Measurements from ENCODE around the gene PYGB. TPM values are rescaled to one million over a fixed set of nuclear protein-coding genes. Genes with fewer than 3 reads are reported as not detected.

Gene PYGB
- total and polyA plus RNA-seq, 5 donors = 136 to 219 (median 179) TPM

DNA sequence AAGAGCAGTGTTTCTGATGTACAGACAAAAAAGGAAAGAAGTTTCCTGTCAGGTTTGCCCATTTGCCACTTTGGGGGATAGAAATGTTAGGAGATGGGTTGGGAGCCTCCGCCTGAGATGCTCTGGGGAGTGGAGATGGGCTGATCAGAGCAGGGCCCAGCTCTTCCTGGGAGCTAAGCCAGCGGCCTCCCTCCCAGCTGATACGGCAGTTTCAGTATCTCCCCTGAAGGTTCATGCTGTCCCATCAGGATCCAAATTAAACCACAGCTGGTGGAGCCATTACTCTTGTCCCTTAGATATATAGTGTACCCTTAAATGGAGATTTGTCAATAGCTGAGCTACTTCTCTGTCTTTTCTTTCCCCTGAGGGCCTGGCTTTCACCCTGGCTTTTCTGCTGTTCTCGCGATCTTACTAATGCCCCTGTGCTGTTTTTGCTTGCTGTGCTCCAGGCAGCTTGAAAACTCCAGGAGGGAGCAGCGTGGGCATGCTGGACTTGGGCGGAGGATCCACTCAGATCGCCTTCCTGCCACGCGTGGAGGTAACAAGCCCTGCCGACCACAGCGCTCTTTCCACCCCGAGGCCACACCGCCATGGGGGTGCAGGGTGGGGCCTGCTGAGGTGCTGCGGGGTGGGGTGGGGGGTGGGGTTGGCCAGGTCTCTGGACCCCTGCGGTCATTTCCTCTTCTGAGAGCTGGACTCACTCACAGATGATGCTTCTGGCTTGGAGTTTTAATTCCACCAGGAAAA lies 31.5 kb upstream of the PYGB start:
- 74% methylated on average over 16 of the region's 16 CpGs for WGBS
- ATAC-seq = peak; percentile 61 to 69
- H3K4me3 ChIP-seq (ENCODE audit: low read length) = no peak overlapping the region
- no peaks in the 10 kb centered on the region for H3K27me3 ChIP-seq (ENCODE audit: control insufficient read depth, insufficient read depth)
- no peaks in the 10 kb centered on the region for H3K9me3 ChIP-seq (ENCODE audit: control insufficient read depth, low read length)
- peak in 2 of 3 donors; percentile 79 to 80 for DNase-seq
- intact Hi-C loops (cut with DNase I) = no loop called here
- H3K4me1 ChIP-seq (ENCODE audit: control insufficient read depth, insufficient read depth, low read length) = peaks cover 13% of the 10 kb centered on the region
- peak overlapping the region; percentile 89 for H3K27ac ChIP-seq (ENCODE audit: low read length)

DNA sequence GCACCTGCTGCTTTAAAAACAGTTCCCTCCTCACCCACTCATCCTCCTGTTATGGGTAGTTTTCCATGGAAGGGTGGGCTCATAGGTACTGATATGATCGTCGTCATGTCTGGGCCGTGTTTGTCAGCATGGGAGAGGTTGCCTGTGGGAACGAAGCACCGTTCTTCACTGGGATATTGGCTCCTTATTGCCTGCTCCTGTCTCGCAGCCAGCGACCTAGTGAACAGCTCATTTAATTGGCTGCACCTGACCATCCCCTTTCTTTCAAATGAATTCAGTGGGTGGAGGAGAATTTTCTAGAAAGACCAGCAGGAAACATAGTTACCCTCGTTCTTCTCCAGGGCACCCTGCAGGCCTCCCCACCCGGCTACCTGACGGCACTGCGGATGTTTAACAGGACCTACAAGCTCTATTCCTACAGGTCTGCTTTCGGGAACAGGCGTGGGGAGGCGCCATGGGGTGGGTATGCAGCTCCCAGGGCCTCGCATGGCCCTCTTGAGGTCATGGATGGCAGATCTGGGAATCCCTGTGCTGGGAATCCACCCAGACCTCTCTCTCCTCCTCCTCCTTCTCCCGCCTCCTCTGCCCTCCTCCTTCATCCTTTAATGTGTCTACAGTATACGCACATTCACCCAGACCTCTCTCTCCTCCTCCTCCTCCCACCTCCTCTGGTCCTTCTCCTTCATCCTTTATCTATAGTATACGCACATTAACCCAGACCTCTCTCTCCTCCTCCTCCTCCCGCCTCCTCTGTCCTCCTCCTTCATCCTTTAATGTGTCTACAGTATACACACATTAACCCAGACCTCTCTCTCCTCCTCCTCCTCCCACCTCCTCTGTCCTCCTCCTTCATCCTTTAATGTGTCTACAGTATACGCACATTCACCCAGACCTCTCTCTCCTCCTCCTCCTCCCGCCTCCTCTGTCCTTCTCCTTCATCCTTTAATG lies 30.4 kb upstream of the PYGB start:
- intact Hi-C loops (cut with DNase I) = no loop called here

GRCh38 chr20:25218109-25218486 lies 29.8 kb upstream of the PYGB start:
- ATAC-seq = no peak
- Histone ChIP-seq H3K4me1 (ENCODE audit: control insufficient read depth, insufficient read depth, low read length) (peaks cover 22% of the 10 kb centered on the region), H3K27me3 (ENCODE audit: control insufficient read depth, insufficient read depth) (no peaks in the 10 kb centered on the region), H3K27ac (ENCODE audit: low read length) (no peak overlapping the region), H3K4me3 (ENCODE audit: low read length) (no peak overlapping the region), H3K9me3 (ENCODE audit: control insufficient read depth, low read length) (no peaks in the 10 kb centered on the region)
- intact Hi-C loops (cut with DNase I) = no loop called here
- no peak for DNase-seq
- WGBS = 83% methylated on average over 8 of the region's 8 CpGs

More for the DNA sequence above, 30.4 kb upstream of the PYGB start:
- ATAC-seq (no peak), DNase-seq (peak in 1 of 3 donors; percentile 24)
- Histone ChIP-seq H3K27me3 (ENCODE audit: control insufficient read depth, insufficient read depth) (no peaks in the 10 kb centered on the region), H3K4me1 (ENCODE audit: control insufficient read depth, insufficient read depth, low read length) (peaks cover 21% of the 10 kb centered on the region), H3K27ac (ENCODE audit: low read length) (peak overlapping the region; percentile 0), H3K9me3 (ENCODE audit: control insufficient read depth, low read length) (no peaks in the 10 kb centered on the region), H3K4me3 (ENCODE audit: low read length) (no peak overlapping the region)
- 91% methylated on average over 21 of the region's 21 CpGs for WGBS

- Histone ChIP-seq H3K27me3 (ENCODE audit: control insufficient read depth, insufficient read depth) (no peaks in the 10 kb centered on the region), H3K9me3 (ENCODE audit: control insufficient read depth, low read length) (no peaks in the 10 kb centered on the region), H3K27ac (ENCODE audit: low read length) (no peak overlapping the region), H3K4me3 (ENCODE audit: low read length) (no peak overlapping the region), H3K4me1 (ENCODE audit: control insufficient read depth, insufficient read depth, low read length) (peaks cover 22% of the 10 kb centered on the region)
- WGBS = 79% methylated on average over 12 of the region's 12 CpGs
- intact Hi-C loops (cut with DNase I) = no loop called here
- no peak for ATAC-seq
- peak in 2 of 3 donors; percentile 53 to 71 for DNase-seq
Measured at GRCh38 chr20:25218492-25218891, 29.4 kb upstream of the PYGB start.

GRCh38 chr20:25219365-25219764 lies 28.5 kb upstream of the PYGB start:
- DNase-seq = peak in 1 of 3 donors; percentile 26
- no peaks in the 10 kb centered on the region for H3K9me3 ChIP-seq (ENCODE audit: control insufficient read depth, low read length)
- intact Hi-C loops (cut with DNase I) = no loop called here
- peak overlapping the region; percentile 17 for H3K27ac ChIP-seq (ENCODE audit: low read length)
- peaks cover 22% of the 10 kb centered on the region for H3K4me1 ChIP-seq (ENCODE audit: control insufficient read depth, insufficient read depth, low read length)
- ATAC-seq = no peak
- WGBS = 95% methylated on average over 7 of the region's 7 CpGs
- no peaks in the 10 kb centered on the region for H3K27me3 ChIP-seq (ENCODE audit: control insufficient read depth, insufficient read depth)
- no peak overlapping the region for H3K4me3 ChIP-seq (ENCODE audit: low read length)

DNA sequence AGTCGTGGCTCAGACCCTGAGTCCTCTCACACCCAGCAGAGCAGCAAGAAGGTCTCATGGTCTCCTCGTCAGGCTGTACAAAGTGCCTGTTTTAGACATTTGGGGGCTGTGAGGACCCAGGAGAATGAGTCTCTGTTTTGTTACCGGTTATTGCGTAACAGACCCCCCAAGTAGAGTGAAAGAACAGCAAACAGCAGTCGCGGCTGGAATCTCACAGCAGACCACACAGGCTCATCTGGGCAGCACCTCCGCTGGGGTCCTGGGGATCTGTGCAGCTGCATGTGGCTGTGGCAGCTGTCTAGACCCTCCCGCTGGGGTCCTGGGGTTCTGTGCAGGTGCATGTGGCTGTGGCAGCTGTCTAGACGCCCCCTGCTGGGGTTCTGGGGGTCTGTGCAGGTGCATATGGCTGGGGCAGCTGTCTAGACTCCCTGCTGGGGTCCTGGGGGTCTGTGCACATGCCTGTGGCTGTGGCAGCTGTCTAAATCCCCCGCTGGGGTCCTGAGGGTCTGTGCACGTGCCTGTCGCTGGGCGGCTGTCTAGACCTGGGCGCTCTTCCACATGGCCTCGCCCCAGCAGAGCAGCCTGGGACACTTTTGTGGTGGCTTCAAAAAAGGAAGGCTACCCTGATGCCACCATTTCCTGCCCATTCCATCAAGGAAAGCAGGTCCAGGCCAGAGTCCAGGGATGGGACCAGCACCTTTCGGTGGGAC lies 27.7 kb upstream of the PYGB start:
- H3K27ac ChIP-seq (ENCODE audit: low read length) = peak overlapping the region; percentile 74
- no peak overlapping the region for H3K4me3 ChIP-seq (ENCODE audit: low read length)
- no peaks in the 10 kb centered on the region for H3K27me3 ChIP-seq (ENCODE audit: control insufficient read depth, insufficient read depth)
- DNase-seq = peak in 2 of 3 donors; percentile 46 to 63
- intact Hi-C loops (cut with DNase I) = loop anchor here in 1 of 4 donors (10.0 kb wide), 1 partner anchor 75 kb away; no protein-coding TSS in a partner anchor
- ATAC-seq = peak in 1 of 2 donors; percentile 1
- no peaks in the 10 kb centered on the region for H3K9me3 ChIP-seq (ENCODE audit: control insufficient read depth, low read length)
- WGBS = 84% methylated on average over 16 of the region's 16 CpGs
- peaks cover 22% of the 10 kb centered on the region for H3K4me1 ChIP-seq (ENCODE audit: control insufficient read depth, insufficient read depth, low read length)

DNA sequence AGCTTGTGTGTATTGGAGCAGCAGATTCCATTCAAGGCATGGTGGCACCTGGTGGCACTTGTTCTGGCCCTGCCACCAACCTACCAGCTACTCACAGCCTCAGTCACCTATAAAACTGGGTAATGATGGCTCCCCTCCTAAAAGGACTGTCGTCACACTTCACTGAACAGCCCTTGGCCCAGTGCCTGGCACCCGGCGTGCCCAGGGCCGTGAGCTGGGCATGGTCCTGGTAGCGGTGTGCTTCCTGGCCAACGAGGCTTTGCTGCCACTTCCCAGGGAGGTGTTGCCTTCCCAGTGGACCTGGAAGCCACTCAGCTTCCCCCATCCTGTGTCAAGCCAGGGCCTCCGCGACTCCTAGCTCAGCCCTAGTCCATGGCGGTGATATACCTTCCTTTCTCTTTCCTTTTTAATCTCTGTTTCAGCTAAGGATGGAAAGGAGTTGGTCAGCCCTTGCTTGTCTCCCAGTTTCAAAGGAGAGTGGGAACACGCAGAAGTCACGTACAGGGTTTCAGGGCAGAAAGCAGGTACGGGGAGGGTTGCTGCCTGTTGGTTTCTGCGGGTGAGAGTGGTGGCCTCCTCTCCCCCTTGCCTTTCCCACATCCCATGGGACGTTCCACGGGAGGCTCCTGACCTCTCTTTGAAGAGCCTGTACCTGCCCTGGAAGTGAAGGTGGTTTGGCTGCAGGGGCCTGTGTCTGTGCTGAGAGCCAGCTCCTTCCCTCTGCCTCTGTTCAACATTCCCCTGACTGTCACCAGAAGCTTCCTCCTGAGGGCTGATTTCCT lies 26.9 kb upstream of the PYGB start:
- Histone ChIP-seq H3K4me3 (ENCODE audit: low read length) (no peak overlapping the region), H3K4me1 (ENCODE audit: control insufficient read depth, insufficient read depth, low read length) (peaks cover 22% of the 10 kb centered on the region), H3K27ac (ENCODE audit: low read length) (peak overlapping the region; percentile 74), H3K9me3 (ENCODE audit: control insufficient read depth, low read length) (no peaks in the 10 kb centered on the region), H3K27me3 (ENCODE audit: control insufficient read depth, insufficient read depth) (no peaks in the 10 kb centered on the region)
- peak; percentile 50 to 82 (median 80) for DNase-seq
- peak; percentile 52 to 61 for ATAC-seq
- 73% methylated on average over 15 of the region's 15 CpGs for WGBS
- intact Hi-C loops (cut with DNase I) = loop anchor here in 1 of 4 donors (10.0 kb wide), 1 partner anchor 74 kb away; no protein-coding TSS in a partner anchor

DNA sequence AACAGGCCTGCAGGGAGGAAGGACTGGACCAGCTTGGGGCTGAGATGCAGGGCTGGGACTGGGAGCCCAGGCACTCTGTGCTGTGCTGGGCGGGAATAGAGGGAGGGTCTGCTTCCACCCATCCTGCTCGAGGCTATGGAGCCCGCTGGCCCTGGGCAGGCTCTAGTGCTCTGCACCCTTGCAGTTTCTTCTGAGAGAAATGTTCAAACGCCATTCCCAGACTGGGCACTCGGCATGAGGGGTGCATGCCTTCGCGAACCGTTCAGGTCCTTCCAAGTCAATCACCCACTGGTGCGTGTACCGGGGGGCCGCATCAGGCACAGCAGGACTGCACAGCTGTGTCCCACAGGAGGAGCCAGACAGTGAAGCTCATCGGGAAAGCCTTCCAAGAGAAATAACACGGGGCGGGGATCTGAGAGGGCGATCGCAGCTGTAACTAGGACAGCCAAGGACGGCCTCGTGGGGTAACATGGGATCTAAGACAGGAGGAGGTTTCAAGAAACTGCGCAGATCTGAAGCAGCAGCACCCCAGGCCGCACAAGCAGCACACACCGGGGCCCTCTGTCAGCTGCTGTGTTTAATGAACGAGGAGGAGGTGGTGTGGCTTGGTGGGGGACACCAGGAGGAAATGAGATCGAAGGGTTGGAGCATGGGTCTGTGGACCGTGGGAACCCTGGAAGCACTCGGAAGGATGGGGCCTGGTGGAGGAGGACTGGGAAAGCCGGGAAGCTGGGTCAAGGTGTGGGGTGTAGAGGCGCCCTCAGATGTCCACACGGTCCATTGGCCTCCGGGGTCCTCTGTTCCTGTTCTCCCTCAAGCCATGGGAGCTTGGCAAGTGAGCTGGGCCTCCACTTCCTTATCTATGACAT lies 26.1 kb upstream of the PYGB start:
- intact Hi-C loops (cut with DNase I) = loop anchor here in 1 of 4 donors (10.0 kb wide), 1 partner anchor 73 kb away; no protein-coding TSS in a partner anchor
- H3K27ac ChIP-seq (ENCODE audit: low read length) = peak overlapping the region; percentile 36

GRCh38 chr20:25222461-25223178 lies 25.3 kb upstream of the PYGB start:
- Histone ChIP-seq H3K27ac (ENCODE audit: low read length) (peak overlapping the region; percentile 7), H3K27me3 (ENCODE audit: control insufficient read depth, insufficient read depth) (no peaks in the 10 kb centered on the region), H3K9me3 (ENCODE audit: control insufficient read depth, low read length) (no peaks in the 10 kb centered on the region), H3K4me3 (ENCODE audit: low read length) (no peak overlapping the region), H3K4me1 (ENCODE audit: control insufficient read depth, insufficient read depth, low read length) (peaks cover 20% of the 10 kb centered on the region)
- 76% methylated on average over 21 of the region's 21 CpGs for WGBS
- DNase-seq (peak in 1 of 3 donors; percentile 49), ATAC-seq (no peak)
- intact Hi-C loops (cut with DNase I) = loop anchor here in 1 of 4 donors (10.0 kb wide), 1 partner anchor 72 kb away; no protein-coding TSS in a partner anchor

More for the DNA sequence above, 26.1 kb upstream of the PYGB start:
- no peaks in the 10 kb centered on the region for H3K27me3 ChIP-seq (ENCODE audit: control insufficient read depth, insufficient read depth)
- DNase-seq (peak; percentile 27 to 69 (median 66)), ATAC-seq (peak; percentile 4 to 12)
- peaks cover 21% of the 10 kb centered on the region for H3K4me1 ChIP-seq (ENCODE audit: control insufficient read depth, insufficient read depth, low read length)
- no peak overlapping the region for H3K4me3 ChIP-seq (ENCODE audit: low read length)
- 62% methylated on average over 29 of the region's 29 CpGs for WGBS
- no peaks in the 10 kb centered on the region for H3K9me3 ChIP-seq (ENCODE audit: control insufficient read depth, low read length)
